GM19351 (cell line): Measurements from ENCODE around the gene EPS8L2.
"Not testable (repeated sequence)": the region's sequence is repeated elsewhere in the genome, so short reads cannot be mapped to it uniquely, and the experiment has no call there.

ENCODE experiments used
- ATAC-seq: cut with Tn5 transposase; IDR thresholded peaks from one replicate; pipeline ENCODE4 v1.9.1; 2021; ENCODE audit warnings: mild to moderate bottlenecking, moderate library complexity; ENCODE audit not compliant: unreplicated experiment

EPS8L2 gene

DNA sequence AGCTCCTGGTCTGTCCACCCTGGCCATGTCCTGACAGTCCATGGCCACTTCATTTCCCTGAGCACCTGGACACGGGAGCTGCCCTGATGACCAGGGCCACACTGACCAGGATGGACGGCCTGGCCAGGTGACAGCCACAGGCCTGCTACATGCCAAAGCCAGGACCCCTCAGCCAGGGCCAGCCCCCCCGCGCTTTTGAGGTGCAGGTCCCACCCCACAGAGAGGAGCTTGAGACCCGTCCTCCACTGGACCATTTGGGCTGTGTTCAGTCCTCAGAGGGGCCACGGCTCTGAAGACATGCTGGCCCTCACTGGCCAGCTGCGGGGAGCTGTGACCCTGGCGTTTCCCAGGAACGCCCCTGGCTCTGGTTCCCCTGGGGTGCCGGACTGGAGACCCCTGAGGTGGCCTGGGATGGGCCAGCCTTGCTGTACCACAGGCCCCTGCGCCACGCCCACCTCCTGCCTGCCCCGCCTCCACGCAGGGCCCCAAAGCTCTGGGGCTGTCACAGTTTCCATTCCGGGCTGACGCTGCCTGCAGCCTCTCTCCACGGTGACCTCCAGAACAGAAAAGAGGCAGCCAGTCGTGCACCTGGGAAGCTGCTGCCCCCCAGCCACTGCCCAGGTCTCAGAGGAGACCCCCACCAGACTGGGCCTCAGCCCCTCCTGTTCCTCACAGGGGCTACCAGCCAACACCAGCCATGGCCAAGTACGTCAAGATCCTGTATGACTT lies 18.2 kb downstream of the EPS8L2 start:
- no peak for ATAC-seq

DNA sequence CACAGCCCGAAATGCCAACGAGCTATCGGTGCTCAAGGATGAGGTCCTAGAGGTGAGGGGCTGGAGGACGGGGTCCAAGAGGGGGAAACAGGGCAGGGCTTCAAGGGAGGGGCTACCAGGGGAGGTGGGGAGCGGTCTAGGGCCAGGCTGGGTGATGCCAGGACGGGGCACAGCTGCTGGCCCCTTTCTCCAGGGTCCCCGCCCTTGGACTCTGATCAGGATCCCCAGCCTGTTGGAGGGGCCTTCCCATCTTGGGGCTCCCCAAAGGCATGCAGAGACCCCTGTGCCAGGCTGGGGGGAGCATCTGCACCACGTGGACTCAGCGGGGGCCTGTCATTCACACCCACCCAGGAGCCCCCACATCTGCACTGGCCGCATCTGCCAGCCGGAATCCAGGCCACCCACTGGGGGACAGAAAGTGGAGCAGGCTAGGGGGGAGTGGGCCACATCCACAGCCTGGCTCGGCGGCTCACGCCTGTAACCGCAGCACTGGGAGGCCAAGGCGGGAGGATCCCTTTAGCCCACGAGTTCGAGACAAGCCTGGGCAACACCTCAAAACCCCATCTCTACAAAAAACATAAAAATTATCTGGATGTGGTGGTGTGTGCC lies 18.9 kb downstream of the EPS8L2 start:
- no peak for ATAC-seq

DNA sequence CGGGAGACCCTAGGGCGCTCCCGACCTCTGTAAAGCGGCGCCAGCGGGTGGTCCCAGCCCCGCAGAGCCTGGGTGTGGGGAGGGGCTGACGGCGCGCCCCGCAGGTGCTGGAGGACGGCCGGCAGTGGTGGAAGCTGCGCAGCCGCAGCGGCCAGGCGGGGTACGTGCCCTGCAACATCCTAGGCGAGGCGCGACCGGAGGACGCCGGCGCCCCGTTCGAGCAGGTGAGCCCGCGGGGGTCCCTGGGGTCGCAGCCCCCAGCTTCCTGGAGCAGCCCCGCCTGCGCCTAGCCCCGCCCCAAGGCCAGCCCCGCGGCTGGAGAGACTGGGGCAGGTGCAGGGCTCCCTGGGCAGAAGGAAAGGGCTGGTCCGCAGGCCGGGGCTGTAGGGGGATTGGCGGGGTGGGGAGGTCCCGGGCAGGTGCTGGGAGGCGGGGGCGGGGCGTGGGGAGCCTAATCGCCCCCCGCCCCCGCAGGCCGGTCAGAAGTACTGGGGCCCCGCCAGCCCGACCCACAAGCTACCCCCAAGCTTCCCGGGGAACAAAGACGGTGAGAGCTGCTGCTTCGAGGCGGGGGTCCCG lies 19.7 kb downstream of the EPS8L2 start:
- ATAC-seq = no peak

DNA sequence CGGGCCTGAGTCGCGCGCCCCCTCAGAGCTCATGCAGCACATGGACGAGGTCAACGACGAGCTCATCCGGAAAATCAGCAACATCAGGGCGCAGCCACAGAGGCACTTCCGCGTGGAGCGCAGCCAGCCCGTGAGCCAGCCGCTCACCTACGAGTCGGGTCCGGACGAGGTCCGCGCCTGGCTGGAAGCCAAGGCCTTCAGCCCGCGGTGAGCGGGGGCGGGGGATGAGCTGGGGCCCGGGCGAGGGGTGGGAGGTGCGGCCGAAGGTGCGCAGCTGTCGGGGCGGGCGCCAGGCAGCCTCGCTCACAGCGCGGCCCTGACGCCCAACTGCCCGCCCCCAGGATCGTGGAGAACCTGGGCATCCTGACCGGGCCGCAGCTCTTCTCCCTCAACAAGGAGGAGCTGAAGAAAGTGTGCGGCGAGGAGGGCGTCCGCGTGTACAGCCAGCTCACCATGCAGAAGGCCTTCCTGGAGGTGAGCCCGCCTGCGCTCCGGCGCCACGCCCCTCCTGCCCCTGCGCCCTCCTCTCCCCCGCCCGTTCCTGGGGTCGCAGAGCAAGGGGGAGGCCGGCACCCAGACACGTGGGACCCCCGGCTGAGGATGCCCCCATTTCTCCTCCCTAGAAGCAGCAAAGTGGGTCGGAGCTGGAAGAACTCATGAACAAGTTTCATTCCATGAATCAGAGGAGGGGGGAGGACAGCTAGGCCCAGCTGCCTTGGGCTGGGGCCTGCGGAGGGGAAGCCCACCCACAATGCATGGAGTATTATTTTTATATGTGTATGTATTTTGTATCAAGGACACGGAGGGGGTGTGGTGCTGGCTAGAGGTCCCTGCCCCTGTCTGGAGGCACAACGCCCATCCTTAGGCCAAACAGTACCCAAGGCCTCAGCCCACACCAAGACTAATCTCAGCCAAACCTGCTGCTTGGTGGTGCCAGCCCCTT lies 20.5 kb downstream of the EPS8L2 start:
- peak; percentile 37 for ATAC-seq

DNA sequence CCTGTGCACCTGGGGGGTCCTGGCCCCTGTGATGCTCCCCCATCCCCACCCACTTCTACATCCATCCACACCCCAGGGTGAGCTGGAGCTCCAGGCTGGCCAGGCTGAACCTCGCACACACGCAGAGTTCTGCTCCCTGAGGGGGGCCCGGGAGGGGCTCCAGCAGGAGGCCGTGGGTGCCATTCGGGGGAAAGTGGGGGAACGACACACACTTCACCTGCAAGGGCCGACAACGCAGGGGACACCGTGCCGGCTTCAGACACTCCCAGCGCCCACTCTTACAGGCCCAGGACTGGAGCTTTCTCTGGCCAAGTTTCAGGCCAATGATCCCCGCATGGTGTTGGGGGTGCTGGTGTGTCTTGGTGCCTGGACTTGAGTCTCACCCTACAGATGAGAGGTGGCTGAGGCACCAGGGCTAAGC lies 21.3 kb downstream of the EPS8L2 start:
- no peak for ATAC-seq

DNA sequence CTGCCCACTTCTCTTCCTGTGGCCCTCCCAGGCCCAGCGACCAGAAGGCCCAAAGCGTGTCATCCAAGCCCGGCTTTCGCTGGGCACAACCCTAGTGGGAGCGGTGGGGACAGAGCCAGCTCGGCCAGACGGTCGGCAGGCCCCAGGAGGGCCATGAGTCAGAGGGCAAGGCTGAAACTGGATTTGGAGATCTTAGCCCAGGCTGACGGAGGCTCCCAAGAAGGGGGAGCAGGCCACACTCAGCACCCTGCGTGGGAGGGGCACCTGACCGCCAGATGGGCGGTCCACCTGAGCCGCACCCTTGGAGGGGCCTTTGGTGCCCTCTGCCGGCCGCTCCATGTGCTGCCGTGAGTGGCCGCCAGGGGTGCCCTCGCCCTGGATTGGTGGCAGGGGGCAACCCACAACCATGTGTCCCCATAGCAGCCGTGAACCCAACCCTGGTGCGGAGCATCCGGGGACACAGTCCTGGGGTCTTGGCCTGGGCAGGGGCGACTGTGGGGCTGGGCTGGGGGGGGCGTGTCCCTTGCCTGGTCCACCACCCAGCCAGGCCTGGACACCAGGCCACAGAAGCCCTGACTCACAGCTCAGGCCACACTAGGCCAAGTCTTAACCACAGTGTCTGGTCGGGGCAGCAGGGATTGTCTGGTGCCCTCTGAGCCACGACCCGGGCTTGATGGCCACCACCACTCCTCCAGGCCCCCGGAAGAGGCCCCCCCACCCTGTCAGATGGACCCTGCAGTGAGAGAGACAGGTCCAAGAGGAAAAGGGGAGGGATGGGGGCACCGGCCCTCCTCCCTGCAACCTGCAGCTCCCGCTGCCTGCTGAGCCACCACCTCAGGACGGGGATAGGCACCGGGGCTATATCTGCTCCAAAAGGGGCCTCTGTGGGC lies 22.1 kb downstream of the EPS8L2 start:
- ATAC-seq = peak; percentile 38

DNA sequence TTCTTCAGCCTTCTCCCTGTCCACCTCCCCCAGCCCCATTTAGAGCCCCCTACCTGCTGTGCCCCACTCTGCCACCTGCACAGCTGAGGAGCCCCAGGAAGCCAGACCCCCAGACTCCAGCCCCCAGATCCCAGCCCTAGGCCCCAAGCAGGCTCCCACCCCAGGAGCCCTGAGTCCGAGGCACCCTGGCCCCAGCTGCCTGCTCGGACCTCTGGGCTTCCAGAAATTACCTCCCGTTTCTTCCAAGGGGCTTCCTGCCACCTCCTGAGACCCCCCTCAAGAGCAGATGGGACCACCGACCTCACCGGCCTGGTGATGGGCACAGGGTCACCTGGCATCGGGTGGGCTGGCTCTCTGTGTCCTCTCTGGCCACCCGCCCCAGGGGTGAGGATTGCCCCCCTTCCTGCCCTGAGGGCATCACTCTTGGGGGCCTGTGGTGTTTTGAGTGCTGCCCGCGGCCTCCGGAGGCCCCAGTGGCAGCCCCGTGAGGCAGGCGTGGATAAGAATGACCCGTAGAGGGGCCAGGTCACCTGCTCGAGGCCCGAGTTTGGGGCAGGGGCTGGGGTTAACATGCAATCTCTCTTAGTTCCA lies 23.0 kb downstream of the EPS8L2 start:
- ATAC-seq = no peak

DNA sequence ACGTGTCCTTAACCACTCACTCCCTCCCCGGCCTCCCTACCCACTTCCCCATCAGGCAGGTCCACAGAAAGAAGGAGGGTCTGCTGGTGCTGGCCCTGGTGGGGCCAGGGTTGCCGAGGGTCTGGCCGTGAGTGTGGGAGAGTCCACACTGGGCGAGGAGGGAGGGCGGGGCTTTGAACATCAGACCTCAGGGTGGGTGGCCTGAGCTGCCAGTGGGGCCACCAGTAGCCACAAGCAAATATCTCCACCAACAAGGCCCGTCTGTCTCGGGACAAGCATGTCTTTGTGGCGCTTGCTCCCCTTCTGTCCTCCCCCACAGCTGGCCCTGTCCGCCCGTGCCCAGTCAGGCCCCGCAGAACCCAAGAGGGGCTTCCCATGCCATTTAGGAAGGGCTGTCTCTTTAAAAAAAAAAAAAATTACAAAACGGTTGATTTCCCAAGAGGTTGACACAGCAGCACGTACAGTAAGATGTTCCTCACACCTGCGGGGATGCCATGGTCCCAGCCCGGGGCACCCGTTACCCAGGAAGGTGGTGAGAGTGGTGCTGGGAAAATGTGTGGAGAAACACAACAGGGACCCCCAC lies 23.6 kb downstream of the EPS8L2 start:
- ATAC-seq = no peak

DNA sequence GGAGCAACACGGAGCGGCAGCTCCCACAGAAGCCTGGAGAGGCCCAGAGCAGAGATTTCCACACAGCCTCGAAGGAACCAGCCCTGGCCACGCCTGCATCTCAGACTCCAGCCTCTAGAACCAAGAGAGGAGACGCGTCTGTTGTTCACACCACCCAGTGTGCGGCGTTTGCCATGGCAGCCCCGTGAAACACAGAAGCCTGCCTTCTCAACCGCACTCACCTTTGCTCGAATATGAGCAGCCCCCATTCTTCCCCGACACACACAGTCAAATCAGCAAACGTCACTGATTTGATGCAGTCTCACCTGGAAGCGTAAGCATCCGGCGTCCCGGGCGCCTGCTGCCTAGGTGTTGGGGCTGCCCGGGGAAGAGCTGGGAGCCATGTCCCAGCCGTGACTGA lies 27.0 kb downstream of the EPS8L2 start:
- no peak for ATAC-seq

DNA sequence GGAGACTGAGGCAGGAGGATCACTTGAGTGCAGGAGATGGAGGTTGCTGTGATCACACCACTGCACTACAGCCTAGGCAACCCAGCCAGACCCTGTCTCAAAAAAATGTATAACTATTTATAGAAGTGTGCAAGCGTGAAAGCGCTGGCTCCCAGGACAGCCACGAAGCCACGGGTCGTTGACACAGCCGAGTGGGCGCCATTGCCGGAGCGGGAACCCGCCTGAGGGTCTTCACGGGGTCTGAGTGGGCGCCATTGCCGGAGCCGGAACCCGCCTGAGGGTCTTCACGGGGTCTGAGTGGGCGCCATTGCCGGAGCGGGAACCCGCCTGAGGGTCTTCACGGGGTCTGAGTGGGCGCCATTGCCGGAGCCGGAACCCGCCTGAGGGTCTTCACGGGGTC lies 28.5 kb downstream of the EPS8L2 start:
- ATAC-seq = not testable (repeated sequence)

DNA sequence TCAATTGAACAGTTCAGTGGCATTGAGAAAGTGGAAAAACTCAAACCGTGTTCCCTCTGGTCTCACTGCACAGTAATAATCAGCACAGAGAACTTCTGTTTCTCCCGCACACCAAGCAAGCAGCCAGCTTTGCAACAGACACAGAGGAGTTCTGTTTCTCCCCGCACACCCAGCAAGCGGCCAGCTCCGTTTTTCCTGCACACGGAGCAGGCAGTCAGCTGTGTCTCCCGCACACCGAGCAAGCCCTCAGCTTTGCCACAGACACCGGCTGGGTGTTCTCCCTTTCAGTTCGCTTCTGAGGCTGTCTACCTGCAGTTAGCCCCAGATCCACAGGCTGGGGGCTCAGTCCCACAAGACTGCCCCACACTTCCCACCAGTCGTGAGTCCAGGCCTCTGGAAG lies 31.3 kb downstream of the EPS8L2 start:
- no peak for ATAC-seq

DNA sequence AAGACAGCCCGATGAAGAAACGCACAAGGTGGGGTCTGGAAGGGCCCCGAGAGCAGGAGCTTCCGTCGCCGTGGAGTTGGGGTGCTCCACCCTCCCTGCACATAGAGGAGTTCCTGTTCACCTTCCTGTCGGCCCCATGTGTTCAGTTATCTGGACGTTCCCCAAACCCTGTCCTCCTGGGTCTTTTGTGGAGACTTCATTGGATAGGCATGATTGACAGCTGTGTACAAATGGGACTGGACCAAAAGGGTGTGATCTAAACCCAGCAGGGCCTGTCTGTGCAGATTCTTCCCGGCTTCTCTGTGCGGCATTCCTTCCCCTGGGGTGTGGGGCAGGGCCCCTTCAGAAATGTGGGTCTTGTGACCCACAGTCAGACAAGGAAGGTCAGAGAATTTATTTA lies 31.9 kb downstream of the EPS8L2 start:
- ATAC-seq = not testable (repeated sequence)

DNA sequence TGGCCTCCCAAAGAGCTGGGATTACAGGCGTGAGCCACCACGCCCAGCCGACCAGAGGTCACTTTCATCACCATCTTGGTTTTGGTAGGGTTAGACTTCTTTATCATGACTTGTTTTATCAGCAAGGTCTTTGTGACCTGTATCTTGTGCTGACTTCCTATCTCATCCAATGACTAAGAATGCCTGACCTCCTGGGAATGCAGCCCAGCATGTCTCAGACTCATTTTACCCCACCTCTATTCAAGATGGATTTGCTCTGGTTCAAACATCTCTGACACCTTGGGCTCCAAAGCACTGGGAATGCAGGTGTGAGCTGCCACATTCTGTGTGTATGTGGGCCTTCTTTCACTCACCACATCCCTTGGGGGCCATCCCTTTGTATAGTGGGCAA lies 36.1 kb downstream of the EPS8L2 start:
- no peak for ATAC-seq

DNA sequence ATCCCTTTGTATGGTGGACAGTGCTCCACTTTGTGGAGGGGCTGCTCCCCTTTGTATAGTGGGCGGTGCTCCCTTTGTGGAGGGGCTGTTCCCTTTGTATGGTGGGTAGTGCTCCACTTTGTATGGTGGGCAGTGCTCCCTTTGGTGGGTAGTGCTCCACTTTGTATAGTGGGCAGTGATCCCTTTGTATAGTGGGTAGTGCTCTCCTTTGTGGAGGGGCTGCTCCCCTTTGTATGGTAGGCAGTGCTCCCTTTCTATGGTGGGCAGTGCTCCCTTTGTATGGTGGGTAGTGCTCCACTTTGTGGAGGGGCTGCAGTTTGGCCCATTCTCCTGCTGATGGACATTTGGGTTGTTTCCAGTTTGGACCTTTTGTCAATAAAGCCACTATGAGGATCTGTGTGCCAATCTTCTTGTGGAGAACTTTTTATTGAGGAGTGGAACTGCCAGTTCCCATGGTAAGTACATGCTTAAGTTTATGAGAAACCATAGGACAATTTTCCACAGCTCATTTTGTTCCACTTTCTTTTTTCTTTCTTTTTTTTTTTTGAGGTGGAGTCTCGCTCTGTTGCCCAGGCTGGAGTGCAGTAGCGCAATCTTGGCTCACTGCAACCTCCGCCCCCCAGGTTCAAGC lies 36.7 kb downstream of the EPS8L2 start:
- no peak for ATAC-seq

DNA sequence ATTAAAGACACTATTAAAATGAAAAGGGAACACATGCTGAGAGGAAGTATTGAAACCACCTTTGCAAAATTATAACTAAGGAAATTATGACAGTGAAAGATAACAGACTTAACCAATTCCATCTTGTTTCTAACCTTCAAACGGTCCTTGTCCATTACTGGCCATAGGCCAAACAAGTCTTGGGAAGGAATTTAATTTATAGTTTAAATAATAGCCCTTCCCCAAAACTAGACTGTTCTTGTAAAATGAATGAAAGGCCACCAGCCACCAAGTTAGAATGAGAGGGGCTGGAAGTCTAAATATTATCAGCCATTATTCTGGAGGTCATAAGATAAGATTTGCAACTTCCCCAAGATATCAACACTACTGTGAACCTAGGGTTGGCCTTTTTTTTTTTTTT lies 39.4 kb downstream of the EPS8L2 start:
- ATAC-seq = no peak

DNA sequence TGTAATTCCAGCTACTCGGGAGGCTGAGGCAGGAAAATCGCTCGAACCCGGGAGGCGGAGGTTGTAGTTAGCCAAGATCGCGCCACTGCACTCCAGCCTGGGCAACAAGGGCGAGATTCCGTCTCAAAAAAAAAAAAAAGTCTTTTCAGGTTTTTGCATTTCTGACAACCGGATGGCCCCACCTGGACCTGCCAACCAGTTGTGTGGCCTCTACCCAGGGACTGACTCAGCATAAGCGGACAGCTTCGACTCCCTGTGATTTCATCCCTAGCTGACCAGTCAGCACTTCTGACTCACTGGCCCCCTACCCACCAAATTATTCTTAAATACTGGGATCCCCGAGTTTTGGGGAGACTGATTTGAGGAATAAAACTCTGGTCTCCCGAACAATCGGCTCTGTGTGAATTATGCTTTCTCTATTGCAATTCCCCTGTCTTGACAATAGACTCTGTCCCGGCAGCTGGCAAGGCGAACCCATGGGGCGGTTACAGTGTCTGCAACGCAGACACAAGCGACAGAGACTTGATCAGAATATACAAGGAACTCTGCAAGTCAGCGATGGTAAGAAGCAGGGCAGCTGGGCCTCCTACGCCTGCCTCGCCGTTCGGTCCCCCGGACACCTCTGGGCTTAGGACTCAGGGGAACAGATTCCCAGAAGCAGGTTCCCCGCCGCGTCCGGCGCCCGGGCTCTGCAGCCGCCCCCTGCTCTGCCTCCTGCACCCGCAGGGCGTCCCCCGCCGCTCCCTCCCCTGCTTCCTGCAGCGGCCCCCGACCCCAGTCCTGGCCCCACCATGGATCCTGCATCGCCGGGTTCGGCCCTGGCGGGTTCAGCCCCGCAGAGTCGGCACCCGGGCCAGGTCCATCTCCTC lies 40.5 kb downstream of the EPS8L2 start:
- ATAC-seq = peak; percentile 30

DNA sequence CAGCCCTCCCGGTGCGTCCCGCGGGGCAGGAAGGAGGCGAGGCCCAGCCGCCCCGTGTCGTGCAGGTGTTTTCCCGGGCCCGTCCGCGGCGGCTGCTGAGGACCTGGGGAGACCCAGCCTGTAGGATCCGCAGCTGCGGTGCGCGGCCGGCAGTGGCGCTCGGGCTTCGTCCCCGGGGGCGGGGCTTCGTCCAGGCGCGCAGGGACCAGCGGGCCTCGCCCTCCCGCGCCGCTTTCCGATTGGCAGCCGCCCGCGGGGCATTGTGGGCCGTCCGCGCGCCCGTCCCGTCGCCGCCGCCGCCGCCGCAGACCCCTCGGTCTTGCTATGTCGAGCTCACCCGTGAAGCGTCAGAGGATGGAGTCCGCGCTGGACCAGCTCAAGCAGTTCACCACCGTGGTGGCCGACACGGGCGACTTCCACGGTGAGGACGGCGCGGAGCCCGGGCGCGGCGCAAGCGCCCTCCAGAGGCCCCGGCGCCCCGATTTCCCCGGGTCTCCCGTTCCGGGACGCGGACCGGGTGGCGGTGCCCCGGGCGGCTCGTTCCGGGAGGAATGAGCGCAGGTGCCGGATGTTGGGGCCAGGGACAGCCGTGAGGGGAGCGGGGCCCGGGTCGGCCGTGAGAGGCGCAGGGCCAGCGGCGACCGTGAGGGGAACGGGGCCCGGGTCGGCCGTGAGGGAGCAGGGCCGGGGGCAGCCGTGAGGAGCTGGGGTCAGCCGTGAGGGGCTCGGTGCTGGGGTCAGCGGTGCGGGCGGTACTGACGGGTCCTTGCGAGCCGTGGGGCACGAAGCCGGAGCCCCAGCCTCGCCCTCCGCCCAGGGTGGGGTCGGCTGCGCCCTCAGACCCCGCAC lies 41.4 kb downstream of the EPS8L2 start, which contains the start of gene TALDO1:
TALDO1 (plus strand) TSS at position 307 of the 849 bp plus-strand sequence; CDS start at position 325, 18 bp downstream.
- ATAC-seq = peak; percentile 90
